Endothelial cell of umbilical vein (primary cell): ENCODE results near the gene SLC44A4. TPM values are rescaled to one million over a fixed set of nuclear protein-coding genes. Genes with fewer than 3 reads are reported as not detected.

Source experiments
- BruUV-seq: library from RNA; stranded (reverse); fragments of 400-500 nt; replicated peaks from 2 replicates; lab custom pipeline; 2021; lab: Mats Ljungman, UMichigan
- CTCF ChIA-PET: fragments of 300-600, 350-600 bp; sonication (Branson Sonifier 250); formaldehyde crosslinking; loops from one replicate; lab custom pipeline; 2021; ENCODE audit warnings: antibody characterized with exemption, inconsistent platforms; lab: Charles Lee
- POLR2A ChIA-PET: fragments of 300-600, 350-600 bp; sonication (Branson Sonifier 250); formaldehyde crosslinking; loops from one replicate; lab custom pipeline; 2021; ENCODE audit warnings: antibody characterized with exemption, inconsistent platforms; lab: Charles Lee
- DNase-seq: peaks from one replicate; pipeline ENCODE4 v3.0.0-alpha.2; 2011; ENCODE audit warnings: low read depth, low spot score
- FAIRE-seq: peaks from 2 replicates; lab custom pipeline; 2011; peaks lifted over from hg19 to GRCh38; lab: Jason Lieb, UNC
- H2AFZ ChIP-seq: 2 replicates; pipeline ENCODE4 v1.6.0; 2012; ENCODE audit warnings: low read depth, low read length, control low read depth, inconsistent platforms
- H3K27ac ChIP-seq: 2 replicates; pipeline ENCODE4 v1.5.1; 2011; ENCODE audit warnings: low read depth, mild to moderate bottlenecking, control low read depth, low read length, moderate library complexity; ENCODE audit not compliant: insufficient read depth
- H3K27me3 ChIP-seq, 2 experiments: 2 replicates each; pipeline versions ENCODE4 v1.6.0 to v1.6.1; 2011; ENCODE audit warnings: low read length in 2 of 2, mixed read lengths in 1 of 2; ENCODE audit not compliant: control insufficient read depth in 2 of 2, insufficient read depth in 2 of 2
- H3K36me3 ChIP-seq, 2 experiments: 2 replicates in 1 of 2; 3 replicates in 1 of 2; pipeline ENCODE4 v1.5.1; 2011; ENCODE audit warnings: low read length in 2 of 2, mild to moderate bottlenecking in 1 of 2, moderate library complexity in 1 of 2; ENCODE audit not compliant: control insufficient read depth in 2 of 2, insufficient read depth in 2 of 2; ENCODE audit errors: extremely low read depth in 1 of 2
- H3K4me1 ChIP-seq: 3 replicates; pipeline ENCODE4 v1.5.1; 2011; ENCODE audit warnings: mild to moderate bottlenecking, low read length; ENCODE audit not compliant: control insufficient read depth, insufficient read depth; ENCODE audit errors: extremely low read depth
- H3K4me2 ChIP-seq: 2 replicates; pipeline ENCODE4 v1.6.1; 2011; ENCODE audit warnings: low read length, control low read depth, mixed read lengths; ENCODE audit not compliant: insufficient read depth
- H3K4me3 ChIP-seq, 3 experiments: fragments of 200-600 bp in 1 of 3; sonication (generic), shearing (Covaris generic) in 1 of 3; replicated peaks in 1 of 3; 2 replicates each; pipeline ENCODE4 v1.5.1; 2011 to 2016; ENCODE audit warnings: control low read depth in 3 of 3, low read length in 3 of 3, mild to moderate bottlenecking in 2 of 3, inconsistent platforms in 1 of 3, low read depth in 1 of 3, moderate library complexity in 1 of 3; ENCODE audit not compliant: insufficient read depth in 1 of 3
- H3K79me2 ChIP-seq: 2 replicates; pipeline ENCODE4 v1.6.0; 2012; ENCODE audit warnings: low read length, inconsistent platforms; ENCODE audit not compliant: control insufficient read depth, insufficient read depth
- H3K9ac ChIP-seq: replicated peaks from 2 replicates; pipeline ENCODE3; 2011; ENCODE audit warnings: low read length, control low read depth; ENCODE audit not compliant: insufficient read depth; ENCODE audit errors: extremely low read depth
- H3K9me1 ChIP-seq: replicated peaks from 3 replicates; pipeline ENCODE4 v1.6.0; 2011; ENCODE audit warnings: mild to moderate bottlenecking, low read length; ENCODE audit not compliant: control insufficient read depth, insufficient read depth; ENCODE audit errors: extremely low read depth
- H3K9me3 ChIP-seq: replicated peaks from 2 replicates; pipeline ENCODE4 v1.5.1; 2012; ENCODE audit warnings: low read length, inconsistent platforms; ENCODE audit not compliant: control insufficient read depth, insufficient read depth
- H4K20me1 ChIP-seq: replicated peaks from 2 replicates; pipeline ENCODE3; 2011; ENCODE audit warnings: mild to moderate bottlenecking, low read length; ENCODE audit not compliant: control insufficient read depth, insufficient read depth; ENCODE audit errors: extremely low read depth
- CTCF ChIP-seq, 2 donors: IDR thresholded peaks; 1 replicate in 1 of 2; 2 replicates in 1 of 2; pipeline ENCODE4 v1.5.1; 2011; ENCODE audit warnings: low read length in 2 of 2, mild to moderate bottlenecking in 2 of 2, moderate library complexity in 2 of 2, control low read depth in 1 of 2, inconsistent platforms in 1 of 2, low read depth in 1 of 2; ENCODE audit not compliant: insufficient read depth in 1 of 2; ENCODE audit errors: extremely low read depth in 1 of 2
- EZH2 ChIP-seq: IDR thresholded peaks from 2 replicates; pipeline ENCODE4 v1.6.1; 2012; ENCODE audit warnings: borderline replicate concordance, low read depth, mild to moderate bottlenecking, moderate library complexity, low read length, inconsistent platforms; ENCODE audit not compliant: severe bottlenecking
- FOS ChIP-seq: IDR thresholded peaks from 2 replicates; pipeline ENCODE4 v1.6.1; 2011; ENCODE audit warnings: mild to moderate bottlenecking, low read length, moderate library complexity, borderline replicate concordance; ENCODE audit not compliant: insufficient read depth
- MAX ChIP-seq: IDR thresholded peaks from 2 replicates; pipeline ENCODE4 v1.6.1; 2011; ENCODE audit not compliant: insufficient read depth, insufficient read length
- POLR2A ChIP-seq: IDR thresholded peaks from 2 replicates; pipeline ENCODE4 v1.6.1; 2012; ENCODE audit warnings: low read depth, mild to moderate bottlenecking, control low read depth, low read length
- dilution Hi-C: fragments of 300-500 bp; cut with MboI; formaldehyde crosslinking; loops from one replicate; pipeline ENCODE4 v1.15.0; 2019; ENCODE audit warnings: low sequenced_read_pairs; ENCODE audit not compliant: extremely low pct_ligation_motif_present
- intact Hi-C: fragments of 100-400 bp; cut with micrococcal nuclease; formaldehyde crosslinking; loops from one replicate; pipeline ENCODE4 v1.10.0; 2022
- polyA plus RNA-seq, 4 experiments: library from polyadenylated mRNA; depleted of rRNA in 3 of 4; stranded (reverse) in 3 of 4; unstranded in 1 of 4; fragments of >200 nt; gene quantifications; 2 replicates each; pipeline versions ENCODE4 v1.2.1 to v1.2.3, GENCODE V29; 2011 to 2012; ENCODE audit warnings: missing spikeins in 1 of 4
- total RNA-seq: library from RNA; stranded (reverse); gene quantifications from 2 replicates; pipeline ENCODE4 v1.2.3, GENCODE V29; 2021

Gene SLC44A4
- total and polyA plus RNA-seq, 2 donors (not counting 3 experiments of a cell fraction or from before 2014, with no cell fraction given), result 0.84 to 1.1 TPM

GRCh38 chr6:31829633-31830283 lies 49.0 kb downstream of the SLC44A4 start:
- Histone ChIP-seq H3K9me1 (no peaks in the 10 kb centered on the region), H3K27ac (no peak overlapping the region), H2AFZ (no peak overlapping the region), H3K36me3 (no peaks in the 10 kb centered on the region), H3K27me3 (no peaks in the 10 kb centered on the region), H3K4me1 (peaks cover 14% of the 10 kb centered on the region), H4K20me1 (no peaks in the 10 kb centered on the region), H3K4me2 (peak overlapping the region; percentile 90), H3K9ac (peak overlapping the region; percentile 48), H3K9me3 (no peaks in the 10 kb centered on the region), H3K79me2 (peaks cover 22% of the 10 kb centered on the region), H3K4me3 (peak overlapping the region; percentile 73 to 94 (median 77))
- no TSS peak for BruUV-seq
- dilution Hi-C loops, result no loop called here
- FAIRE-seq, result peak; percentile 69
- ChIA-PET CTCF (interaction anchor here (0.6 to 4.2 kb wide), 34 partner anchors 8 to 278 kb away, joined by 3 to 71 read pairs (median 5); partner anchors contain the start of genes BAG6, CLIC1, DDAH2 and LSM2), POLR2A (interaction anchor here (0.7 to 1.2 kb wide), 6 partner anchors 11 to 150 kb away, joined by 4 to 17 read pairs (median 6); partner anchors contain the start of genes HSPA1A, HSPA1L and NEU1)
- intact Hi-C loops, result loop anchor here (1.0 to 10.0 kb wide), 7 partner anchors 57 to 337 kb away; partner anchors contain the start of genes CSNK2B, DDAH2, EHMT2 and LY6G5B
- DNase-seq, result peak; percentile 76
- TF ChIP-seq EZH2 (no peak), CTCF (IDR thresholded peaks at IDR 0.05; ENCODE audit: extremely low read depth in 1 of 2, insufficient read depth in 1 of 2, low read depth in 1 of 2, low read length in 2 of 2) (peak in 1 of 2 donors; percentile 5), MAX (no peak), FOS (no peak), POLR2A (no peak)
